ENCODE results near the gene DIP2C.
"Not testable (repeated sequence)": the region's sequence is repeated elsewhere in the genome, so short reads cannot be mapped to it uniquely, and the experiment has no call there.

Gene DIP2C

GRCh38 chr10:488081-488932 is 201.2 kb downstream of the DIP2C start:
- no peak for DNase-seq

GRCh38 chr10:486666-487322 is 202.7 kb downstream of the DIP2C start:
- DNase-seq, result no peak

DNA sequence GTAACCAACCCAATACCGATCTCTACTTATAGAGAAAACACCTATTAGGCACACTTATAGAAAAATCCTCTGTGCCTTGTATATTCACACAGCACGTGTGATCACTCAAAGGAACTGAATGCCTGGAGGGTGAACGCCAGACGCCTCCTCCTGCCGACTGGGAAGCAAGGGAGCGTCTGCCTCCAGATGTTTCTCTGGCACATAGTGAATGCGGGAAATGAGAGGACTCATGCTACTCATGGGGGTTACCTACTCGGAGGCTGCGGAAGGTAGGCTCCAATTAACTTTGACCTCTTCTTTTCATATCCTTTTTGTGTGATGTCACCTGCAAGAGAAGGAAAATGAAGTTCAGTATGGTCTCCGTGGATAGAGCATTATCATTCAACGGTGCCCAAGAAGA is 203.3 kb downstream of the DIP2C start:
- no peak for DNase-seq

GRCh38 chr10:485776-486175 is 203.7 kb downstream of the DIP2C start:
- DNase-seq, result no peak

DNA sequence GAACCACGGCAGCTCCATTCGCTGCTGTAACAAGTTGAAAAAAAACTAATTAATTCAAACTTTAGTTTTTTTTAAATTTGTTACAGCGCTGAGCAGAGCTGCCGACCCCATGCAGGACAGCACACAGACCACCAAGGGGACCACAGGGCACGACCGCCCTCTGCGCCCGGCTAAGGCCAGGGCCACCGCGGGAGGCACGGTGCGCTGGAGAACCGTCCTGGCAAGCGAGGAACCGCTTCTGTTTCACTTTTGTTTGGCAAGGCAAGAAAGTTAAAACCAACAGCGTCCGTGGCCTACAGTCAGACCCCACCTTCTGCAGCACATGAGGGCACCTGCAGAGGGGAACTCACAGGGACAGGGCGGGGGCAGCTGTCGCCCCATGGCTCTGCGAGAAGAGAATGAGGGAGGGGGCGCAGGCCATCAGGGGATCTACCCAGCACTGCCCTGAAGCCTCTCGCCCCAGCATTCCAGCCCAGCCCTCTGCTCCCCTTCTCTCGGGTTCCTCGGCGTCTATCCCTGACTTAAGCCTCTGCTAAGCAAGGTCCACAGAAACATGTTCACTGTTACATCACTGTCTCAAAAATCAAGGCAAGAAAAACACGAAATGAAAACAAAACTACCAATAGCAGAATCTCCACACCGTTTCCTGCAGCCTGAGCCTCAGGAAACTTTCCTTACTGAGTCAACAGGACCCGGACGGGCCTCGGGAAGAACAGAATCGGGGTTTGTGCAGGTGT is 204.4 kb downstream of the DIP2C start:
- DNase-seq, result no peak

DNA sequence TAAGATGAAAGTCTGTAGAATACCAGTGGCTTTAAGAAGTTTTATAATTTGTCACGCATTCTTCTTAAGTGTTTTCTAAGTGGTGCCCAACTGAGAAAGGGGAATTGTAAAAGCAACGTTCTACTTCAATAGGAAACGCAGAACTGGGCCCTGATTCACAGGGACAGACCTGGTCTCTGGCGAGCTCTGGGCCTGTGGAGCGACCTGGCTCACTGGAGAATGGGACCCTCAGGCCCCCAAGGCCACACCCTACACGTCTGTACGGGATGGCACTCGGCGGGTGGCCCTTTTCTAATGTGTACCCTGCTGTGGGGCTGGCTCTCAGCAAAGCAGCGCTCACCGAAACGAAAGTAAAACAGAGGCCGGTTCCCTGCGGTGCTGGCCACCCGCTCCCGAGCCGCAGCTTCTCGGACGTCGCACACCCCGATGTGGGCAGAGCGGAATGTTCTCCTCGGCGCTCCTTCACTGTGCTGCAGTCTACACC is 205.0 kb downstream of the DIP2C start:
- no peak for DNase-seq

DNA sequence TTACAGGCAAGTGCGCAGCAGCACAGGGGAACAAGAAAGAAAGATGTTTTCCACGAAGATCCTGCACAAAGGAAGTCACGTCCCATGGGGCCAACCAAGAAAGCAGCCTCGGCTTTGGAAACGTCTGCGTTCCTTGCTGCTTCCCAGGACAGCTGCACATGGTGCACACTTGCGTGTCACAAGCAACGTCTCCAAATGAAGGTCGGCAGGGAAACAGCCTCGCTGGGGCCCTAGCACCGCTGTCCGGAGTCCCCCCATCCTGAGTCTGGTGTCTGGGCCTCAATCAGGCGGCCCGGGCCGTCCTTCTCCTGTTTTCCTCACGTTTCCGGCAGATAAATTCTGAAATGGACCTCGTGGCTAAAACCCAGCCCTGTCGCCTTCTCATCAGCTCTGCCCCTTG is 206.2 kb downstream of the DIP2C start:
- no peak for DNase-seq

DNA sequence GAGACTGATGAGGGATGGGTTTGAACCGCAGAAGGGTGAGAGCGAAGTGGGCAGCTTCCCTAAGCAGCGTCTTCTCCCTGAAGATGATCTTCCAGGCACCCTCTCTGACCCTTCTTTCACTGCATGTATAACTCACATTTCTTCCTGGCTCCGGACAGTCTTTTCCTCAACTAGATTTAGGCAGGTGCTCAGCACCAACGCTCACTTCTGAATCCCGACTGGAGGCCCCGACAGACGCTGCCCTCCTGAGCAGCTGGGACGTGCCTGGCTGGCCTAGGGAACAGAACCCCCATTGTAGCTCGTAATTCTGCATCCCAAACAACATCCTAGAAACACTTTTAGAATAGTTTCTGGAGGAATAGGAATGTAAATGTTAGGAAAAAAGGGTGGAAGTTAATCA is 206.6 kb downstream of the DIP2C start:
- DNase-seq, result no peak

- no peak for DNase-seq
These were observed 207.4 kb downstream of the DIP2C start for GRCh38 chr10:482051-482501.

GRCh38 chr10:481628-482027 is 207.8 kb downstream of the DIP2C start:
- no peak for DNase-seq

GRCh38 chr10:480928-481552 is 208.4 kb downstream of the DIP2C start:
- peak; percentile 17 for DNase-seq

GRCh38 chr10:480498-480927 is 209.0 kb downstream of the DIP2C start:
- no peak for DNase-seq

- DNase-seq, result not testable (repeated sequence)
These were observed 209.6 kb downstream of the DIP2C start for GRCh38 chr10:479706-480497.

GRCh38 chr10:478471-479245 is 210.8 kb downstream of the DIP2C start:
- DNase-seq, result no peak

DNA sequence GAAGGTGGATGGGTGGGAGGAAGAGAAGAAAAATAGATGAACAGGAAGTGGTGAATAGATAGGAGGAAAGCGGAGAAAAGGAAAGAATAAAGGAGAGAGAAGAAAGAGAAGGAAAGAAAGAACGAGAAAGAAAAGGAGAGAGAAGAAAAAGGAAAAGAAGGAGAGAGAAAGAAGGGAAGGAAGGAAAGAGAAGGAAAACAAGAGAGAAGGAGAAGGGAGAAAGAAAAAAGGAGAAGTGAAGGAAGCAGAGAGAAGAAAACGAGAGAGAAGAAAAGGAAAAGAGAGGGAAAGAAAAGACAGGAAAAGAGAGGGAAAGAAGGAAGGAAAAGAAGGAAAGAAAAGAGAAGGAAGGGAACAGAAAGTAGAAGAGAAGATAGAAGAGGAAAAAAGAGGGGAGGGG is 211.8 kb downstream of the DIP2C start:
- DNase-seq, result no peak

DNA sequence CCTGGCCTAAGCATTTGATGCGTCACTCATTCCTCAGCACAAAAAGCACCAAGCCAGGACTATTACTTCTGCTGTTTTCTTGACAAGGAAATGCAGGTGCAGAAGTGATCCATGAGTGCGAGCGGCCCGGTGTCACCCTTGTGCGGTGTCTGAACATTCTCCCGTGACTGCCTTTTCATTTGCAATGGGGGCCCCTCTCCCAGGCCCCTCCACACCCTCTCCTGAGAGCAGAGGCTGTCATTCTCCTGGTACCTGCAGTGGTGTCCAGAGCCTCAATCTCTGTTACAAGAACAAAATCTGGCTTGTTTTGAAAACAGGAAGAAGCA is 213.1 kb downstream of the DIP2C start:
- no peak for DNase-seq

DNA sequence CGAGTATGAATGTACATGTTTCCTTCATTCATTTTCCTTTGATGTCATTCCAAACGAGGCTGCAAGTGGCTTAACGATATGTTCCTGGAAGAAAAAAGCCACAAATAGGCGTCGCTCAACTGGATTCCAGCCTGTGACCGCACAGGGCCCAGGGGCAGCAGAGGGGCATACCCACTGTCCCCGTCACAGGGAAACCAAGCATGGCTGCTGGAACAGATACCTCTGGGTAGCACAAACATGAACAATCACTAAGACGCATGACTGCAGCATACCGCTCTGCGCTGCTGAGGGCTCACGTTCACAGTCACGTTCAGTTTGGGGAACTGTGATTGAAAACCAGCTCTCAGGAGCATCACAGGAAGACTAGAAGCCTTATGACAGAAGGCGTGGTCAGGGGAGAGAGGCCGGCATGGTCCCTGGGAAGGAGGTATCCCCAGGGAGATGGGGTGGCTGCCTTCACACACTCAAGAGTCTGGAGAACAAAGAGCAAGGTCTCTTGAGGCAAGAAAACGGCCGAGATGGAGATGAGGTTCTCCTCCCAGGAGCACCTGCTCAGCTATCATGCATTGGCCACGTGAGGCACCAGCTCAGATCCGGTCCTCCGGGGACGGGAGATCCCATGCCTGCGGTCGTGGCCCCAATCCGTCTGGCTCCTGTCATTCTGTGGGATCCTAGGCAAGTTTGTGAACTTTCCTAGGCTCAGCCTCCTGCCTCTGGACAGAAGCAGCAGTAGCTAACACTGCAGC is 213.6 kb downstream of the DIP2C start:
- no peak for DNase-seq

GRCh38 chr10:474946-475345 is 214.5 kb downstream of the DIP2C start:
- DNase-seq, result no peak

GRCh38 chr10:474406-474805 is 215.1 kb downstream of the DIP2C start:
- DNase-seq, result no peak

GRCh38 chr10:472241-472910 is 217.1 kb downstream of the DIP2C start:
- DNase-seq, result no peak
